PC-9 (cell line): ENCODE results near the gene RFFL. TPM values are rescaled to one million over a fixed set of nuclear protein-coding genes. Genes with fewer than 3 reads are reported as not detected.
"Not testable (repeated sequence)": the region's sequence is repeated elsewhere in the genome, so short reads cannot be mapped to it uniquely, and the experiment has no call there.

ENCODE experiments used
- BruUV-seq: library from RNA; stranded (reverse); fragments of 400-500 nt; replicated peaks from 2 replicates; lab custom pipeline; 2021; lab: Mats Ljungman, UMichigan
- CTCF ChIA-PET: fragments of 300-600 bp; sonication (Branson Sonifier 250); formaldehyde crosslinking; loops from one replicate; lab custom pipeline; 2022; ENCODE audit warnings: antibody characterized with exemption; lab: Charles Lee
- POLR2A ChIA-PET: fragments of 300-600 bp; sonication (Branson Sonifier 250); formaldehyde crosslinking; loops from one replicate; lab custom pipeline; 2022; ENCODE audit warnings: antibody characterized with exemption; ENCODE audit not compliant: unreplicated experiment; lab: Charles Lee
- DNase-seq, 2 experiments: peaks; one replicate each; pipeline versions ENCODE4 v3.0.0 to v3.0.0-alpha.2; 2015 to 2022; ENCODE audit warnings: mixed read lengths in 1 of 2
- H2AFZ ChIP-seq: fragments of 200-600 bp; sonication (generic); 2 replicates; pipeline ENCODE4 v1.8.1; 2017; ENCODE audit warnings: antibody characterized with exemption
- H3F3A ChIP-seq: fragments of 200-600 bp; sonication (generic); 2 replicates; pipeline ENCODE4 v1.8.1; 2017; ENCODE audit warnings: antibody characterized with exemption, mild to moderate bottlenecking, low read depth; ENCODE audit not compliant: insufficient read depth
- H3K27ac ChIP-seq: fragments of 200-600 bp; sonication (generic); 2 replicates; pipeline ENCODE4 v1.6.1; 2016; ENCODE audit warnings: mixed run types
- H3K27me3 ChIP-seq: fragments of 200-600 bp; sonication (generic); 2 replicates; pipeline ENCODE4 v1.6.1; 2016; ENCODE audit warnings: low read depth, mixed run types; ENCODE audit not compliant: insufficient read depth
- H3K36me3 ChIP-seq: fragments of 200-600 bp; sonication (generic); 2 replicates; pipeline ENCODE4 v1.6.1; 2016; ENCODE audit warnings: low read depth, mixed run types
- H3K4me1 ChIP-seq: fragments of 200-600 bp; sonication (generic); replicated peaks from 2 replicates; pipeline ENCODE4 v1.6.1; 2016; ENCODE audit warnings: mixed run types; ENCODE audit not compliant: insufficient read depth
- H3K4me2 ChIP-seq: fragments of 200-600 bp; sonication (generic); 2 replicates; pipeline ENCODE4 v1.6.1; 2017; ENCODE audit warnings: mixed run types
- H3K4me3 ChIP-seq: fragments of 200-600 bp; sonication (generic); 2 replicates; pipeline ENCODE4 v1.6.1; 2016; ENCODE audit warnings: mixed run types
- H3K79me2 ChIP-seq: fragments of 200-600 bp; sonication (generic); 2 replicates; pipeline ENCODE4 v1.6.1; 2017; ENCODE audit warnings: low read depth, mixed run types
- H3K9me2 ChIP-seq: fragments of 200-600 bp; sonication (generic); 2 replicates; pipeline ENCODE4 v1.8.1; 2017; ENCODE audit warnings: mild to moderate bottlenecking; ENCODE audit not compliant: insufficient read depth
- H3K9me3 ChIP-seq: fragments of 200-600 bp; sonication (generic); 2 replicates; pipeline ENCODE4 v1.8.1; 2016; ENCODE audit warnings: low read depth; ENCODE audit not compliant: insufficient read depth
- H4K20me1 ChIP-seq: fragments of 200-600 bp; sonication (generic); 2 replicates; pipeline ENCODE4 v1.8.1; 2017; ENCODE audit not compliant: insufficient read depth
- EZH2 ChIP-seq: fragments of 200-600 bp; sonication (generic); IDR thresholded peaks from 2 replicates; pipeline ENCODE4 v1.8.0; 2017; ENCODE audit warnings: antibody characterized with exemption, low read depth
- intact Hi-C: fragments of 100-400 bp; cut with micrococcal nuclease; formaldehyde crosslinking; loops from one replicate; pipeline ENCODE4 v1.10.0; 2022; ENCODE audit not compliant: unreplicated experiment
- total RNA-seq: library from RNA; stranded (reverse); gene quantifications from 2 replicates; pipeline ENCODE4 v1.2.3, GENCODE V29; 2021
- TF ChIP-seq, protein P1 (sequence below): fragments of 200-600 bp; sonication (generic); conservative IDR thresholded peaks from 2 replicates; pipeline ENCODE4 v1.6.1; 2017; ENCODE audit warnings: mixed run types, antibody characterized with exemption, mild to moderate bottlenecking, moderate library complexity

Gene RFFL
- total RNA-seq, 1 experiment from 2014 or later: 38.1 TPM

DNA sequence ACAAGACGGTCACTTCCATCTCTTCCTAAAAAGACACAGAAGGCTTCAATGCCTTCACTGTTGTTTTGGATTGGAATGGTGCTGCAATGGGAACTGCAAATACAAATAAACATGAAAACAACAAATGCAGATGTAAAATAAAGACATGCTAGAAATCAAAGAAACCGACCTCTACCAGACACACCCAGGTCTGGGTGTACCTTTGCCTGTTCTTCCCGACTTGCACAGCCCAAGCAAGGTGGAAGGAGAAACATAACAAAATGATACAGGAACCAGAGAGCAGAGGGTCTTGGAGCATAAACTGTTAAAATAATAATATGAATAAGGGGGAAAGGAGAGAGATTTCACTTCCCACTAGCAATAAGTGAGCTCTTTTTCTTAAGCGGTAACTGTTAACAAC lies 17.3 kb downstream of the RFFL start:
- TF ChIP-seq, protein P1, sequence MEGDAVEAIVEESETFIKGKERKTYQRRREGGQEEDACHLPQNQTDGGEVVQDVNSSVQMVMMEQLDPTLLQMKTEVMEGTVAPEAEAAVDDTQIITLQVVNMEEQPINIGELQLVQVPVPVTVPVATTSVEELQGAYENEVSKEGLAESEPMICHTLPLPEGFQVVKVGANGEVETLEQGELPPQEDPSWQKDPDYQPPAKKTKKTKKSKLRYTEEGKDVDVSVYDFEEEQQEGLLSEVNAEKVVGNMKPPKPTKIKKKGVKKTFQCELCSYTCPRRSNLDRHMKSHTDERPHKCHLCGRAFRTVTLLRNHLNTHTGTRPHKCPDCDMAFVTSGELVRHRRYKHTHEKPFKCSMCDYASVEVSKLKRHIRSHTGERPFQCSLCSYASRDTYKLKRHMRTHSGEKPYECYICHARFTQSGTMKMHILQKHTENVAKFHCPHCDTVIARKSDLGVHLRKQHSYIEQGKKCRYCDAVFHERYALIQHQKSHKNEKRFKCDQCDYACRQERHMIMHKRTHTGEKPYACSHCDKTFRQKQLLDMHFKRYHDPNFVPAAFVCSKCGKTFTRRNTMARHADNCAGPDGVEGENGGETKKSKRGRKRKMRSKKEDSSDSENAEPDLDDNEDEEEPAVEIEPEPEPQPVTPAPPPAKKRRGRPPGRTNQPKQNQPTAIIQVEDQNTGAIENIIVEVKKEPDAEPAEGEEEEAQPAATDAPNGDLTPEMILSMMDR: no peak
- no peak for TF ChIP-seq EZH2
- peak overlapping the region; percentile 25; the same call in 1 of the 2 replicates for H3K4me3 ChIP-seq
- no peak for DNase-seq
- no peaks in the 10 kb centered on the region for H4K20me1 ChIP-seq
- no peaks in the 10 kb centered on the region for H3K9me2 ChIP-seq
- POLR2A ChIA-PET: interaction anchor here (0.6 to 0.9 kb wide), 2 partner anchors 17 to 77 kb away, joined by 3 to 13 read pairs; partner anchors contain the start of gene RFFL
- H3K27me3 ChIP-seq: no peaks in the 10 kb centered on the region
- peaks cover 5% of the 10 kb centered on the region; the same call in 1 of the 2 replicates for H3K79me2 ChIP-seq
- no peaks in the 10 kb centered on the region for H3K9me3 ChIP-seq
- intact Hi-C loops: no loop called here
- H3K36me3 ChIP-seq: no peaks in the 10 kb centered on the region
- H3K4me2 ChIP-seq: peak overlapping the region; percentile 67
- H3F3A ChIP-seq: peaks cover 25% of the 10 kb centered on the region; the same call in 1 of the 2 replicates
- no peak overlapping the region for H2AFZ ChIP-seq
- BruUV-seq: no TSS peak
- peaks cover 22% of the 10 kb centered on the region for H3K4me1 ChIP-seq
- CTCF ChIA-PET: no interaction called here
- H3K27ac ChIP-seq: peak overlapping the region; percentile 62

DNA sequence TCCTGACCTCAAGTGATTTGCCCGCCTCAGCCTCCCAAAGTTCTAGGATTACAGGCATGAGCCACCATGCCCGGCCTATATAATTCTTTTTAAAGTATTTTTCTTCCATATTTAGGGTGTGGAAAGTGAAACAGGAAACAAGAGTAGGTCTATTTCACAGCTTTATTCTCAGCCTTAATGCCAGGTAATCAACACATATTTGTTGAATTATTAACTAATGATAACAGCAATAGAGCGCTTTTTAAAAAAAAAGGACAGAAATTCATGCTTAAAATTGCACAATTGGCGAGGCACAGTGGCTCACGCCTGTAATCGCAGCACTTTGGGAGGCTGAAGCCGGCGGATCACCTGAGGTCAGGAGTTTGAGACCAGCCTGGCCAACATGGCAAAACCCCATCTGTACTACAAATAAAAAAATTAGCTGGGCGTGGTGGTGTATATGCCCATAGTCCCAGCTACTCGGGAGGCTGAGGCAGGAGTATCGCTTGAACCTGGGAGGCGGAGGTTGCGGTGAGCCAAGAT lies 18.0 kb downstream of the RFFL start:
- intact Hi-C loops, POLR2A ChIA-PET, BruUV-seq, H3K27me3 ChIP-seq, H3K9me3 ChIP-seq, H2AFZ ChIP-seq, H3K9me2 ChIP-seq, H3K36me3 ChIP-seq, DNase-seq, H4K20me1 ChIP-seq, H3K4me3 ChIP-seq, CTCF ChIA-PET, H3K27ac ChIP-seq, H3K79me2 ChIP-seq: not testable (repeated sequence)
- peaks cover 22% of the 10 kb centered on the region for H3K4me1 ChIP-seq
- H3K4me2 ChIP-seq: 0 out of 2 replicates have a peak overlapping the region, but pooled peaks have one; percentile 67
- peaks cover 25% of the 10 kb centered on the region; the same call in 1 of the 2 replicates for H3F3A ChIP-seq

GRCh38 chr17:35044181-35044580 lies 19.3 kb downstream of the RFFL start:
- no peaks in the 10 kb centered on the region for H3K9me2 ChIP-seq

More at GRCh38 chr17:35044181-35044580, 19.3 kb downstream of the RFFL start:
- TF ChIP-seq, protein P1: no peak
- no peak for TF ChIP-seq EZH2
- Histone ChIP-seq H3K79me2 (peaks cover 5% of the 10 kb centered on the region; the same call in 1 of the 2 replicates), H3K4me3 (no peak overlapping the region), H3K27ac (no peak overlapping the region), H3K27me3 (no peaks in the 10 kb centered on the region), H2AFZ (no peak overlapping the region), H3K4me2 (no peak overlapping the region), H3K9me3 (no peaks in the 10 kb centered on the region), H3F3A (peaks cover 25% of the 10 kb centered on the region; the same call in 1 of the 2 replicates), H4K20me1 (no peaks in the 10 kb centered on the region), H3K36me3 (no peaks in the 10 kb centered on the region), H3K4me1 (peaks cover 22% of the 10 kb centered on the region)
- no TSS peak for BruUV-seq
- intact Hi-C loops: no loop called here
- DNase-seq: no peak
- ChIA-PET POLR2A (no interaction called here), CTCF (interaction anchor here (0.6 kb wide), 1 partner anchor 35 kb away, joined by 4 read pairs; no protein-coding TSS in a partner anchor)
